ENCODE results near the gene NDUFAF7.
"Not testable (repeated sequence)": the region's sequence is repeated elsewhere in the genome, so short reads cannot be mapped to it uniquely, and the experiment has no call there.

The NDUFAF7 gene

DNA sequence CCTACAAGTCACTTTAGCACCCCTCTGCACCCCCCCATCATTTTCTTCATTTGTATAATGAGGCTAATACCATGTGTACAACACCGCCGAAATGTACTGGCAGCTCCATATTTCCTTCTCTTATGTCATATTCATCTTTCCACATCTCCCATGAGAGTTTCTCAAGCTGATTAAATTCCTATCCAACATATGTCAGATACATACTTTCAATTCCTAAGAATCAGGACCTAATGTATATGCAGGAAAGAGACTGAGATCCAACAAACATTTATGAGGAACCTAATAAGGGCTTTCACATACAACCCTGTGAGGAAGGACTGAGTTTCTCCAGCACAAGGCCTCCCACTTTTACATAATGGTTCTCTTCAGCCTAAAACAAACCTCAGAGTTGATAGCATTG lies 51.3 kb downstream of the NDUFAF7 start (continued):
- TF ChIP-seq ZFP30 (CRISPR knock-in tag; IDR thresholded peaks at IDR 0.05): no peak
- TF ChIP-seq ISL1 (CRISPR knock-in tag; IDR thresholded peaks at IDR 0.05): no peak
- TF ChIP-seq, protein P1, sequence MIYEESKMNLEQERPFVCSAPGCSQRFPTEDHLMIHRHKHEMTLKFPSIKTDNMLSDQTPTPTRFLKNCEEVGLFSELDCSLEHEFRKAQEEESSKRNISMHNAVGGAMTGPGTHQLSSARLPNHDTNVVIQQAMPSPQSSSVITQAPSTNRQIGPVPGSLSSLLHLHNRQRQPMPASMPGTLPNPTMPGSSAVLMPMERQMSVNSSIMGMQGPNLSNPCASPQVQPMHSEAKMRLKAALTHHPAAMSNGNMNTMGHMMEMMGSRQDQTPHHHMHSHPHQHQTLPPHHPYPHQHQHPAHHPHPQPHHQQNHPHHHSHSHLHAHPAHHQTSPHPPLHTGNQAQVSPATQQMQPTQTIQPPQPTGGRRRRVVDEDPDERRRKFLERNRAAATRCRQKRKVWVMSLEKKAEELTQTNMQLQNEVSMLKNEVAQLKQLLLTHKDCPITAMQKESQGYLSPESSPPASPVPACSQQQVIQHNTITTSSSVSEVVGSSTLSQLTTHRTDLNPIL (CRISPR knock-in tag; IDR thresholded peaks at IDR 0.05; ENCODE audit: low read depth): no peak
- TF ChIP-seq BACH2 (CRISPR knock-in tag; IDR thresholded peaks at IDR 0.05; ENCODE audit: borderline replicate concordance): no peak

DNA sequence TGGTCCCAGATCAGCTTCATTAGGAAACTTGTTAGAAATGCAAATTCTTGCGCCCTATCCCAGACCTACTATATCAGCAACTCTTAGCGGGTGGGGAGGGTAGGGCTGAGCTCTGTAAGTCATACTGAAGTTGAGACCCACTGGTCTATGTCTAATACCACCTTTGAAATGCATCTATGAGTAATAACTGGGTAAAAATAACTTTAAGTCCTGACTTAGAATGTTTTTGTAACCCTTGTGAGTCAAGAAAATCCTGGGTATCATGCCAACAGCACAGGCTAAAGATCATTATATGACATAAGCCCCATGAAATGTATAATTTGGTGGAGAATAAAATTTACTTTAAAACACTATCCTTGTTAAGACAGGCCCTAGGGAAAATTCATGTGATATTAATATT lies 51.7 kb downstream of the NDUFAF7 start:
- ATAC-seq: peak; percentile 85
- TF ChIP-seq ISL1 (CRISPR knock-in tag; IDR thresholded peaks at IDR 0.05) (peak; percentile 53), PPARA (CRISPR knock-in tag; IDR thresholded peaks at IDR 0.05; ENCODE audit: borderline replicate concordance) (no peak), ZFP3 (CRISPR knock-in tag; IDR thresholded peaks at IDR 0.05) (no peak), ZNF70 (CRISPR knock-in tag; IDR thresholded peaks at IDR 0.05) (no peak)

DNA sequence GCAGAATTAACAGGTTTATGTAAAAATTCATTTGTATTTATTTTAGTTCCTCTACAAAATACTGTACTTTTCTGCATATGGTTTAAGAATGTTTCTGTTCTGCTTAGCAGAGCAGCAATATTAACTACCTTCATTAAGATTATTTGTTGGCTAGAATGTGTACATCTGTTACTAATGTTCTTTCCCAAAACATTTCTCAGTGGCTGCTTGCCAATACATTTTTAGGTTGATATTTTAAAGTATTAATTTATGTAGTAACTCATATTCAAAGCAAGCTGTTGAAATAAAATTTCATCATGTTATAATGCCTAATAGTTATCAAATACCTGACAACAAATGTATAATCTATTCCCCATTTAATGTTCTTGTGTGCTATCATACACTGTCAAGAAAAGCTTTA lies 52.9 kb downstream of the NDUFAF7 start:
- TF ChIP-seq ZNF8 (CRISPR knock-in tag; IDR thresholded peaks at IDR 0.05) (no peak), ZFP30 (CRISPR knock-in tag; IDR thresholded peaks at IDR 0.05) (no peak), TCF4 (CRISPR knock-in tag; IDR thresholded peaks at IDR 0.05; ENCODE audit: borderline replicate concordance) (peak; percentile 31; the same call in 1 of the 2 replicates), ISL1 (CRISPR knock-in tag; IDR thresholded peaks at IDR 0.05) (peak; percentile 60), ESRRG (CRISPR knock-in tag; IDR thresholded peaks at IDR 0.05) (no peak)
- TF ChIP-seq, protein P2, sequence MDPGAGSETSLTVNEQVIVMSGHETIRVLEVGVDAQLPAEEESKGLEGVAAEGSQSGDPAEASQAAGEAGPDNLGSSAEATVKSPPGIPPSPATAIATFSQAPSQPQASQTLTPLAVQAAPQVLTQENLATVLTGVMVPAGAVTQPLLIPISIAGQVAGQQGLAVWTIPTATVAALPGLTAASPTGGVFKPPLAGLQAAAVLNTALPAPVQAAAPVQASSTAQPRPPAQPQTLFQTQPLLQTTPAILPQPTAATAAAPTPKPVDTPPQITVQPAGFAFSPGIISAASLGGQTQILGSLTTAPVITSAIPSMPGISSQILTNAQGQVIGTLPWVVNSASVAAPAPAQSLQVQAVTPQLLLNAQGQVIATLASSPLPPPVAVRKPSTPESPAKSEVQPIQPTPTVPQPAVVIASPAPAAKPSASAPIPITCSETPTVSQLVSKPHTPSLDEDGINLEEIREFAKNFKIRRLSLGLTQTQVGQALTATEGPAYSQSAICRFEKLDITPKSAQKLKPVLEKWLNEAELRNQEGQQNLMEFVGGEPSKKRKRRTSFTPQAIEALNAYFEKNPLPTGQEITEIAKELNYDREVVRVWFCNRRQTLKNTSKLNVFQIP (CRISPR knock-in tag; IDR thresholded peaks at IDR 0.05; ENCODE audit: borderline replicate concordance, low read depth): no peak
- peak; percentile 29; the same call in 1 of the 3 replicates for ATAC-seq

DNA sequence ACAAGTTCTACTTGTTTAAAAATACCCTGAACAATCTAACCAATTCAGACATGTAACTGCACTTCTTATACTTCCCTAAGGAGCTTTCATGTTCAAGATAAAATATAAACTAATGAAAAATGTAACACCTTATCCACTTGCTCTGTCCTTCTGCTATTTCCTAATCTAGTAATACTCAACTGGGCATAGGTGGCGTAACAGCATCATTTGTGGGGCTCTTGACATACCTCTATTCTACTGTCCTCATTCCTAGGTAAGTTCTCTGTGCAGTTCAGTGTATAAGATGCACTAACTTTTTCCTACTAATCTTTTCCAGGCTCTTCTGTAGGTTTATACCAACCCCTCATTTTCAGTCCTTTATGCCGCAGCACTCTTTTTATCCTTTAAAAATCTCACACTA lies 56.5 kb downstream of the NDUFAF7 start:
- ATAC-seq: peak; percentile 61

DNA sequence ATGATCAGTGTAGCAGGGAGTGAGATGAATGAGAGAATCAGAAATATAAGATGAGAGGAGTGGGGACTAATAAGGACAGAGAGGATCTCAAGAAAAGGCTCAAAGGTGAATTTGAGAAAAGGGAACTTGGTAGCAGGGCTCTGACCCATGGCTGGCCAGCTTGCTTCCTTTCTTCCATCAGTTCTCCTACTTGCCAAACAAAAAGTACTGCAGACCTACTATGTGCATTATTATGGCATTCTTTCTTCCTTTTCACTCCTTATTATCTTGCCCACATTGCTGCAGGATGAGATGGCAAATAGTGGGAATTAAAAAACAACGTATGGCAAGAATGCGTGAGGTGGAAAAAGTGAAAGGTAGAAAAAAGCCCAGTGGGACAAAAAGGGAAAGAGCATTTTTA lies 60.2 kb downstream of the NDUFAF7 start:
- ATAC-seq: no peak
- TF ChIP-seq, protein P3, sequence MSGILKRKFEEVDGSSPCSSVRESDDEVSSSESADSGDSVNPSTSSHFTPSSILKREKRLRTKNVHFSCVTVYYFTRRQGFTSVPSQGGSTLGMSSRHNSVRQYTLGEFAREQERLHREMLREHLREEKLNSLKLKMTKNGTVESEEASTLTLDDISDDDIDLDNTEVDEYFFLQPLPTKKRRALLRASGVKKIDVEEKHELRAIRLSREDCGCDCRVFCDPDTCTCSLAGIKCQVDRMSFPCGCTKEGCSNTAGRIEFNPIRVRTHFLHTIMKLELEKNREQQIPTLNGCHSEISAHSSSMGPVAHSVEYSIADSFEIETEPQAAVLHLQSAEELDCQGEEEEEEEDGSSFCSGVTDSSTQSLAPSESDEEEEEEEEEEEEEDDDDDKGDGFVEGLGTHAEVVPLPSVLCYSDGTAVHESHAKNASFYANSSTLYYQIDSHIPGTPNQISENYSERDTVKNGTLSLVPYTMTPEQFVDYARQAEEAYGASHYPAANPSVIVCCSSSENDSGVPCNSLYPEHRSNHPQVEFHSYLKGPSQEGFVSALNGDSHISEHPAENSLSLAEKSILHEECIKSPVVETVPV (CRISPR knock-in tag; IDR thresholded peaks at IDR 0.05): no peak
- TF ChIP-seq ZFP30 (CRISPR knock-in tag; IDR thresholded peaks at IDR 0.05): no peak
- TF ChIP-seq, protein P2 (CRISPR knock-in tag; IDR thresholded peaks at IDR 0.05; ENCODE audit: borderline replicate concordance, low read depth): no peak
- TF ChIP-seq ZC3H10 (CRISPR knock-in tag; IDR thresholded peaks at IDR 0.05): no peak

More for the DNA sequence above, 56.5 kb downstream of the NDUFAF7 start:
- TF ChIP-seq ESRRG (CRISPR knock-in tag; IDR thresholded peaks at IDR 0.05): no peak
- no peak for TF ChIP-seq ISL1 (CRISPR knock-in tag; IDR thresholded peaks at IDR 0.05)
- TF ChIP-seq GLIS3 (CRISPR knock-in tag; IDR thresholded peaks at IDR 0.05): no peak
- no peak for TF ChIP-seq ZNF8 (CRISPR knock-in tag; IDR thresholded peaks at IDR 0.05)
- no peak for TF ChIP-seq RARB (CRISPR knock-in tag; IDR thresholded peaks at IDR 0.05)
- TF ChIP-seq ZNF70 (CRISPR knock-in tag; IDR thresholded peaks at IDR 0.05): no peak
- no peak for TF ChIP-seq OSR1 (CRISPR knock-in tag; IDR thresholded peaks at IDR 0.05)
- no peak for TF ChIP-seq ZFP3 (CRISPR knock-in tag; IDR thresholded peaks at IDR 0.05)
- no peak for TF ChIP-seq ZFP30 (CRISPR knock-in tag; IDR thresholded peaks at IDR 0.05)
- TF ChIP-seq SNAI2 (CRISPR knock-in tag; IDR thresholded peaks at IDR 0.05): no peak
- TF ChIP-seq ZC3H10 (CRISPR knock-in tag; IDR thresholded peaks at IDR 0.05): no peak
- TF ChIP-seq BACH2 (CRISPR knock-in tag; IDR thresholded peaks at IDR 0.05; ENCODE audit: borderline replicate concordance): no peak
- TF ChIP-seq, protein P3 (CRISPR knock-in tag; IDR thresholded peaks at IDR 0.05): no peak
- TF ChIP-seq, protein P2 (CRISPR knock-in tag; IDR thresholded peaks at IDR 0.05; ENCODE audit: borderline replicate concordance, low read depth): no peak

DNA sequence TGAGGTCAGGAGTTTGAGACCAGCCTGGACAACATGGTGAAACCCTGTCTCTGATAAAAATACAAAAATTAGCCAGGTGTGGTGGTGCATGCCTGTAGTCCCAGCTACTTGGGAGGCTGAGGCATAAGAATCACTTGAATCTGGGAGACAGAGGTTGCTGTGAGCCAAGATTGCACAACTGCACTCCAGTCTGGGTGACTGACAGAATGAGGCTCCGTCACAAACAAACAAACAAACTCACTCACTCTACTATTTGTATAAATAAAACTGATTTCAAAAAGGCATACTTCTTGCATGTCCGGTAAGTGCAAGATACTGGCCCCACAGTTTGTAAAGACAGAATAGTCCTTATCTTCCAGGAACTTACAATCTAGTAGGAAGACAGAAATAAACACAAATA lies 63.4 kb downstream of the NDUFAF7 start:
- not testable (repeated sequence) for ATAC-seq

All from SK-N-SH treated with all-trans-retinoic acid at 6 μM for 48 hours (cell line).